ENCODE results near the gene EIF4G3.

DNA sequence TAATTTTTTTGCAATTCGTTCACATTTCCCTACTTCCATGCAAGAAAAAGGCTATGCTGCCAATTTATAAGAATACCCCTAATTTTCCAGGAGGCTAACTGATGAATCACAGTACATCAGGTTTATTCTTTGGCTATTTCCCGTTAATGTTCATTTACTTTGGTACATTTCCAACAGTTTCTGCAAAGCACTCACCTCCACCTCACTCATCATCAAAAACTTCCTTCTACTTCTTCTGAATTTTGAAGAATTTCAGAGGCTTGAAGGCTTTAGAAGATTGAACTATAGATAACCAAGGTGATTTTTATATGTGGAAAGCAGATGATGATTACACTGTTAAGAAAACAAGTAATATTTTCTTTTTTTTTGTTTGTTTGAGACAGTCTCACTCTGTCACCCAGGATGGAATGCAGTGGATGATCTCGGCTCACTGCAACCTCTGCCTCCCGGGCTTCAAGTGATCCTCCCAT lies 329.1 kb downstream of the EIF4G3 start:
- no peak for TF ChIP-seq POLR2AphosphoS5 (IDR thresholded peaks at IDR 0.05; ENCODE audit: borderline replicate concordance, low read depth, low read length)
- no peak for TF ChIP-seq EZH2 (IDR thresholded peaks at IDR 0.05)
- no peak for TF ChIP-seq FOXP2 (optimal IDR thresholded peaks at IDR 0.05; ENCODE audit: control extremely low read depth, extremely low read length, insufficient read depth)

Measured in SK-N-MC (cell line).